ENCODE results near the gene WDR86.

WDR86 gene

DNA sequence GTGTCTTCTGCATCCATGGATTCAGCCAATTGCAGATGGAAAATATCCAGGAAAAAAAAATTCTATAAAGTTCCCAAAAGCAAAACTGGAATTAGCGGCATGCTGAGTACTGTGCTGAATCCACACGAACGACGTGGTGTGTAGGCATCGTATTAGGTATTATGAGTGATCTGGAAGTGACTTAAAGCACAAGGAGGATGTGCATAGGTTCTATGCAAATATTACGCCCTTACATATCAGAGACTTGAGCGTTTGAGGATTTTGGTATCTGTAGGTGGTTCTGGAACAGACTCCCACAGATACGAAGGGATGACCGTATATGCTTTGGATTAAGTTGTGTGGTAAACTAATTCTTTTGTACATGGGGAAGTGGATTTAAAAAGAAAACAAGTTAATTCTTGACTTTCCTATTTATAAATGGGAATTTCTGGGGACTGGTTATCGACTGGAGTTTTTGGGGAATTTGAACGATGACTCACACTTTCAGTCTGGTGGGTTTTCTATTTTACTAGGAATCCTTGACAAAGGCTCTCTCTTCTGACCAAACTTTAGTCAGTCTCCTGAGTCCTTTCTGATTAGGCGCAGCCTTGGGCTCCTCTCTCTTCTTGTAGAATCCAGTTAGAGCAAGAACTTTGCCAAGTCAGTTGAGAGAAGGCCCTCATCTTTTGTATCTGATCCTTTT lies 73.7 kb downstream of the WDR86 start:
- TF ChIP-seq TAF1 (IDR thresholded peaks at IDR 0.05; ENCODE audit: borderline replicate concordance, low read depth, low read length) (no peak), POLR2AphosphoS5 (IDR thresholded peaks at IDR 0.05; ENCODE audit: low read depth, low read length) (no peak), POLR2A (IDR thresholded peaks at IDR 0.05; ENCODE audit: low read depth, low read length) (no peak)
- DNase-seq (ENCODE audit: insufficient read length): no peak
- no peak for FAIRE-seq

DNA sequence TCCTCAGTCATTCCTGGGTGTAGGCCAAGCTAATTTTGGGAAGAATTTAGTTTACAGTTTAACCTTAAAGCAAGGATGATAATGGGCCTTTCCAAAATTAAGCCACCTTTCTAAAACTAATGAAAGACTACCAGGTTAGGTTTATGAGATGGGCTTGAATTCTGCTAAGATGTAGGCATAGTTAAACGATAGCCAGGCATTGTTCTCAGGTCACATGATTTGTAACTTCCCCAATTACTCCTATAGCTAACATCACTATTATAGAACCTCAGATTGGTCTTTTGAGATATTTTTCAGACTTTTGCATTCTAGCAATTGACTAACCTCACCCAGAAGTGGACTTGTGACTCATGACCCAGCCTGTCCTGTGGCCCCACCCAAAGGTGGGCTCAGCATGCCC lies 75.2 kb downstream of the WDR86 start:
- no peak for FAIRE-seq
- TF ChIP-seq POLR2A (IDR thresholded peaks at IDR 0.05; ENCODE audit: low read depth, low read length) (no peak), TAF1 (IDR thresholded peaks at IDR 0.05; ENCODE audit: borderline replicate concordance, low read depth, low read length) (no peak), POLR2AphosphoS5 (IDR thresholded peaks at IDR 0.05; ENCODE audit: low read depth, low read length) (no peak)
- no peak for DNase-seq (ENCODE audit: insufficient read length)
